ENCODE data around the gene SPAG4.

Gene SPAG4

GRCh38 chr20:35665949-35666288 is 50.3 kb downstream of the SPAG4 start:
- TF ChIP-seq TAF1 (IDR thresholded peaks at IDR 0.05; ENCODE audit: low read depth) (no peak), FOXM1 (IDR thresholded peaks at IDR 0.05; ENCODE audit: borderline replicate concordance, low read depth) (no peak), TCF12 (IDR thresholded peaks at IDR 0.05; ENCODE audit: low read depth) (no peak), EGR1 (IDR thresholded peaks at IDR 0.05) (no peak), NFIC (IDR thresholded peaks at IDR 0.05) (no peak), REST (IDR thresholded peaks at IDR 0.05; ENCODE audit: low read depth) (no peak), MAX (IDR thresholded peaks at IDR 0.05) (no peak), USF1 (IDR thresholded peaks at IDR 0.05) (no peak), CEBPB (IDR thresholded peaks at IDR 0.05) (no peak), YY1 (IDR thresholded peaks at IDR 0.05; ENCODE audit: low read depth) (no peak)

GRCh38 chr20:35669221-35669620 is 53.6 kb downstream of the SPAG4 start:
- TF ChIP-seq TAF1 (IDR thresholded peaks at IDR 0.05; ENCODE audit: low read depth), result no peak
- TF ChIP-seq NFIC (IDR thresholded peaks at IDR 0.05), result no peak
- TF ChIP-seq TEAD4 (IDR thresholded peaks at IDR 0.05), result no peak
- TF ChIP-seq FOXM1 (IDR thresholded peaks at IDR 0.05; ENCODE audit: borderline replicate concordance, low read depth), result no peak
- no peak for TF ChIP-seq EGR1 (IDR thresholded peaks at IDR 0.05)
- no peak for TF ChIP-seq TCF12 (IDR thresholded peaks at IDR 0.05; ENCODE audit: low read depth)
- TF ChIP-seq ZBTB7A (IDR thresholded peaks at IDR 0.05; ENCODE audit: low read depth), result no peak
- TF ChIP-seq RAD21 (IDR thresholded peaks at IDR 0.05; ENCODE audit: low read depth), result no peak
- no peak for TF ChIP-seq MAX (IDR thresholded peaks at IDR 0.05)
- TF ChIP-seq USF1 (IDR thresholded peaks at IDR 0.05), result no peak
- no peak for TF ChIP-seq EP300 (IDR thresholded peaks at IDR 0.05; ENCODE audit: borderline replicate concordance)
- no peak for TF ChIP-seq REST (IDR thresholded peaks at IDR 0.05; ENCODE audit: low read depth)
- TF ChIP-seq CREB1 (IDR thresholded peaks at IDR 0.05; ENCODE audit: low read depth), result no peak
- TF ChIP-seq CEBPB (IDR thresholded peaks at IDR 0.05), result no peak

- TF ChIP-seq MAX (IDR thresholded peaks at IDR 0.05) (no peak), NFIC (IDR thresholded peaks at IDR 0.05) (no peak), EP300 (IDR thresholded peaks at IDR 0.05; ENCODE audit: borderline replicate concordance) (no peak), TEAD4 (IDR thresholded peaks at IDR 0.05) (no peak), TCF12 (IDR thresholded peaks at IDR 0.05; ENCODE audit: low read depth) (no peak), CREB1 (IDR thresholded peaks at IDR 0.05; ENCODE audit: low read depth) (no peak)
These were observed 54.1 kb downstream of the SPAG4 start for GRCh38 chr20:35669681-35670080.

Data from Ishikawa (cell line).